Gastroesophageal sphincter (tissue), 4 donors: Measurements from ENCODE around the gene FAM193B. TPM values are rescaled to one million over a fixed set of nuclear protein-coding genes. Genes with fewer than 3 reads are reported as not detected.

ENCODE experiments used
- ATAC-seq: fragments of 150-250 bp; one replicate; pipeline ENCODE4 v1.9.1; 2016; ENCODE audit warnings: mild to moderate bottlenecking, moderate library complexity
- H3K27ac ChIP-seq, 4 donors: fragments of 200-600 bp; sonication (generic) in 3 of 4; 1 replicate in 3 of 4; 2 replicates in 1 of 4; pipeline ENCODE4 v1.5.1; 2016 to 2019
- H3K27me3 ChIP-seq: fragments of 200-600 bp; sonication (generic); one replicate; pipeline ENCODE4 v1.5.1; 2019
- H3K36me3 ChIP-seq, 2 donors: fragments of 200-600 bp; sonication (generic); one replicate each; pipeline ENCODE4 v1.5.1; 2019; ENCODE audit warnings: control low read depth in 1 of 2
- H3K4me1 ChIP-seq, 3 donors: fragments of 200-600 bp; sonication (generic); 1 replicate in 2 of 3; 2 replicates in 1 of 3; pipeline ENCODE4 v1.5.1; 2016 to 2019; ENCODE audit warnings: control low read depth in 2 of 3
- H3K4me3 ChIP-seq, 2 donors: fragments of 200-600 bp; sonication (generic); one replicate each; pipeline ENCODE4 v1.5.1; 2019; ENCODE audit warnings: mild to moderate bottlenecking in 1 of 2, moderate library complexity in 1 of 2
- H3K9me3 ChIP-seq, 3 donors: fragments of 200-600 bp; sonication (generic); one replicate each; pipeline ENCODE4 v1.5.1; 2017 to 2019; ENCODE audit warnings: control low read depth in 2 of 3
- CTCF ChIP-seq, 4 experiments: fragments of 200-600 bp in 2 of 4; fragments of 450-650 bp in 2 of 4; sonication (generic) in 1 of 4; IDR thresholded peaks; one replicate each; pipeline ENCODE4 v1.5.1; 2017 to 2019; ENCODE audit warnings: antibody characterized with exemption in 4 of 4, mild to moderate bottlenecking in 2 of 4, moderate library complexity in 2 of 4
- EP300 ChIP-seq: sonication (generic); formaldehyde crosslinking; IDR thresholded peaks from one replicate; pipeline ENCODE4 v1.6.1; 2017; ENCODE audit warnings: antibody characterized with exemption, mild to moderate bottlenecking
- POLR2A ChIP-seq, 2 donors: fragments of 450-650 bp; IDR thresholded peaks; one replicate each; pipeline ENCODE4 v1.6.1; 2017; ENCODE audit warnings: antibody characterized with exemption in 2 of 2, mild to moderate bottlenecking in 2 of 2, moderate library complexity in 1 of 2
- POLR2AphosphoS5 ChIP-seq: sonication (generic); formaldehyde crosslinking; IDR thresholded peaks from one replicate; pipeline ENCODE4 v1.6.1; 2017; ENCODE audit warnings: antibody characterized with exemption
- WGBS, 2 donors: methylation state at CpG; one replicate each; pipeline ENCODE4 v1.1.5; 2018; ENCODE audit warnings: low coverage in 1 of 2; 5-methylcytosine and 5-hydroxymethylcytosine counted together
- total RNA-seq, 4 donors: library from RNA; depleted of rRNA; stranded (reverse); fragments of >200 nt; gene quantifications; one replicate each; pipeline ENCODE4 v1.1.0, GENCODE V29; 2016

FAM193B gene
- total RNA-seq, 4 donors from 2014 or later: 29.7 to 90.3 (median 44.5) TPM

- WGBS, 2 donors: 0 to 23% methylated on average over 3 to 4 of the region's 14 CpGs
- Histone ChIP-seq H3K27me3 (no peaks in the 10 kb centered on the region), H3K27ac (peak overlapping the region in 3 of 4 donors; percentile 91 to 99 (median 95)), H3K4me1 (peaks cover 0 to 84% (median 53%) of the 10 kb centered on the region in 3 donors), H3K4me3 (peak overlapping the region; percentile 57 to 89), H3K9me3 (no peaks in the 10 kb centered on the region), H3K36me3 (peaks cover 0 to 24% of the 10 kb centered on the region in 2 donors)
- ATAC-seq: peak; percentile 30
- TF ChIP-seq POLR2AphosphoS5 (no peak), POLR2A (IDR thresholded peaks at IDR 0.05) (no peak), EP300 (no peak), CTCF (IDR thresholded peaks at IDR 0.05) (no peak)
These were observed 82.6 kb downstream of the FAM193B start for GRCh38 chr5:177471610-177472356.

- no peak for ATAC-seq
- Histone ChIP-seq H3K36me3 (peaks cover 0 to 33% of the 10 kb centered on the region in 2 donors), H3K4me1 (peaks cover 0 to 76% (median 46%) of the 10 kb centered on the region in 3 donors), H3K4me3 (peak overlapping the region in 1 of 2 donors; percentile 89), H3K27ac (peak overlapping the region in 3 of 4 donors; percentile 91 to 99 (median 95)), H3K9me3 (no peaks in the 10 kb centered on the region), H3K27me3 (no peaks in the 10 kb centered on the region)
- 70% methylated on average over 4 of the region's 10 CpGs; no CpG with 5 or more reads in 1 of the 2 donors for whole genome bisulfite sequencing, 2 donors
- TF ChIP-seq EP300: no peak
- no peak for TF ChIP-seq POLR2AphosphoS5
- no peak for TF ChIP-seq CTCF (IDR thresholded peaks at IDR 0.05)
- TF ChIP-seq POLR2A (IDR thresholded peaks at IDR 0.05): no peak
These were observed 83.4 kb downstream of the FAM193B start for GRCh38 chr5:177470759-177471536.

Other genes with a start within 250 kb of the FAM193B start
- gene MXD3, start 242.7 kb downstream of the FAM193B start, total RNA-seq: 10 to 100 TPM in 1 of 4 donors, 1 to 10 TPM in 3; 1.7 to 10.9 (median 6.3) TPM
- gene LMAN2, start 202.9 kb downstream of the FAM193B start, total RNA-seq: 100 to 1,000 TPM in 3 of 4 donors, 10 to 100 TPM in 1; 78.1 to 147 (median 111) TPM
- 10 to 100 TPM in 3 of 4 donors, 1 to 10 TPM in 1; 7.6 to 20.1 (median 13.7) TPM for gene RGS14, start 196.6 kb downstream of the FAM193B start, total RNA-seq
- under 1 TPM in 1 of 4 donors, not detected in 3; 0.12 TPM for gene SLC34A1, start 170.1 kb downstream of the FAM193B start, total RNA-seq
- gene PFN3, start 153.9 kb downstream of the FAM193B start, total RNA-seq: not detected
- under 1 TPM in 2 of 4 donors, not detected in 2; 0.27 to 0.89 TPM for gene F12, start 145.0 kb downstream of the FAM193B start, total RNA-seq
- 10 to 100 TPM; 20.7 to 42.3 (median 31.5) TPM for gene GRK6, start 127.9 kb downstream of the FAM193B start, total RNA-seq
- 1 to 10 TPM in 3 of 4 donors, not detected in 1; 1.6 to 2.7 (median 2.2) TPM for gene PRR7, start 107.7 kb downstream of the FAM193B start, total RNA-seq
- gene DBN1, start 80.9 kb downstream of the FAM193B start, total RNA-seq: 100 to 1,000 TPM in 3 of 4 donors, 10 to 100 TPM in 1; 87.1 to 154 (median 124) TPM
- 100 to 1,000 TPM; 336 to 863 (median 437) TPM for gene PDLIM7, start 57.0 kb downstream of the FAM193B start, total RNA-seq
- gene DOK3, start 44.7 kb downstream of the FAM193B start, total RNA-seq: 10 to 100 TPM in 1 of 4 donors, 1 to 10 TPM in 3; 6.1 to 16.6 (median 6.6) TPM
- gene DDX41, start 37.6 kb downstream of the FAM193B start, total RNA-seq: 10 to 100 TPM; 64.5 to 80.8 (median 68.5) TPM
- gene TMED9, start 37.6 kb upstream of the FAM193B start, total RNA-seq: 10 to 100 TPM; 50.9 to 86.4 (median 72.9) TPM
- 10 to 100 TPM; 10.2 to 19.5 (median 15.5) TPM for gene B4GALT7, start 45.6 kb upstream of the FAM193B start, total RNA-seq
- gene FAM153A, start 228.3 kb upstream of the FAM193B start, total RNA-seq: 10 to 100 TPM in 2 of 4 donors, 1 to 10 TPM in 2; 1.5 to 26.3 (median 9.2) TPM